Measurements from ENCODE around the gene CEACAM8.
A peak's percentile ranks its signal among the peaks of the same experiment; 100 is the strongest.
"Not testable (repeated sequence)": the region's sequence is repeated elsewhere in the genome, so short reads cannot be mapped to it uniquely, and the experiment has no call there.

CEACAM8 gene

GRCh38 chr19:42571116-42571515 lies 23.6 kb downstream of the CEACAM8 start:
- no peak for DNase-seq

- DNase-seq: no peak
Measured at GRCh38 chr19:42569193-42569592, 25.5 kb downstream of the CEACAM8 start.

GRCh38 chr19:42568006-42568405 lies 26.7 kb downstream of the CEACAM8 start:
- DNase-seq: no peak

GRCh38 chr19:42567567-42567966 lies 27.2 kb downstream of the CEACAM8 start:
- DNase-seq: no peak

GRCh38 chr19:42563352-42564210 lies 31.1 kb downstream of the CEACAM8 start:
- peak; percentile 24 for DNase-seq

- no peak for DNase-seq
Measured at GRCh38 chr19:42561512-42561911, 33.2 kb downstream of the CEACAM8 start.

- DNase-seq: no peak
Measured at GRCh38 chr19:42560731-42561130, 34.0 kb downstream of the CEACAM8 start.

GRCh38 chr19:42558450-42559150 lies 36.1 kb downstream of the CEACAM8 start:
- DNase-seq: no peak

- not testable (repeated sequence) for DNase-seq
Measured at GRCh38 chr19:42557386-42557871, 37.3 kb downstream of the CEACAM8 start.

GRCh38 chr19:42555801-42556200 lies 38.9 kb downstream of the CEACAM8 start:
- no peak for DNase-seq

GRCh38 chr19:42555317-42555716 lies 39.4 kb downstream of the CEACAM8 start:
- DNase-seq: no peak

- DNase-seq: no peak
Measured at GRCh38 chr19:42554046-42554575, 40.6 kb downstream of the CEACAM8 start.

GRCh38 chr19:42553292-42554045 lies 41.3 kb downstream of the CEACAM8 start:
- DNase-seq: peak; percentile 52

GRCh38 chr19:42552086-42553065 lies 42.3 kb downstream of the CEACAM8 start:
- DNase-seq: no peak

- DNase-seq: not testable (repeated sequence)
Measured at GRCh38 chr19:42550521-42550920, 44.2 kb downstream of the CEACAM8 start.

- not testable (repeated sequence) for DNase-seq
Measured at GRCh38 chr19:42549067-42549466, 45.7 kb downstream of the CEACAM8 start.

- no peak for DNase-seq
Measured at GRCh38 chr19:42548552-42548951, 46.2 kb downstream of the CEACAM8 start.

- no peak for DNase-seq
Measured at GRCh38 chr19:42547929-42548328, 46.8 kb downstream of the CEACAM8 start.

- DNase-seq: no peak
Measured at GRCh38 chr19:42546831-42547500, 47.8 kb downstream of the CEACAM8 start.

- no peak for DNase-seq
Measured at GRCh38 chr19:42544146-42544545, 50.6 kb downstream of the CEACAM8 start.

GRCh38 chr19:42542791-42543190 lies 51.9 kb downstream of the CEACAM8 start:
- no peak for DNase-seq

Measured in fibroblast of skin of right quadriceps (primary cell).